Astrocyte (in vitro differentiated cells and primary cell): ENCODE data around the gene DLX2. TPM values are rescaled to one million over a fixed set of nuclear protein-coding genes. Genes with fewer than 3 reads are reported as not detected.
A peak's percentile ranks its signal among the peaks of the same experiment; 100 is the strongest.

Experiments
- DNase-seq: peaks from one replicate; pipeline ENCODE4 v3.0.0-alpha.2; 2010; ENCODE audit warnings: low read depth
- FAIRE-seq: peaks from 2 replicates; lab custom pipeline; 2011; peaks lifted over from hg19 to GRCh38; lab: Jason Lieb, UNC
- H2AFZ ChIP-seq: 2 replicates; pipeline ENCODE4 v1.6.0; 2012; ENCODE audit warnings: low read depth, low read length, inconsistent platforms
- H3K27ac ChIP-seq: 2 replicates; pipeline ENCODE4 v1.5.1; 2011; ENCODE audit warnings: low read depth, low read length, inconsistent platforms
- H3K27me3 ChIP-seq: 2 replicates; pipeline ENCODE4 v1.6.0; 2011; ENCODE audit warnings: low read length, inconsistent platforms; ENCODE audit not compliant: insufficient read depth
- H3K36me3 ChIP-seq: 2 replicates; pipeline ENCODE4 v1.5.1; 2011; ENCODE audit warnings: low read length, inconsistent platforms; ENCODE audit not compliant: insufficient read depth
- H3K4me1 ChIP-seq: 2 replicates; pipeline ENCODE4 v1.5.1; 2011; ENCODE audit warnings: low read length, inconsistent platforms; ENCODE audit not compliant: insufficient read depth
- H3K4me2 ChIP-seq: 2 replicates; pipeline ENCODE4 v1.6.0; 2012; ENCODE audit warnings: low read length, inconsistent platforms
- H3K4me3 ChIP-seq: 2 replicates; pipeline ENCODE4 v1.5.1; 2011; ENCODE audit warnings: low read depth, mild to moderate bottlenecking, low read length, inconsistent platforms; ENCODE audit not compliant: insufficient read depth
- H3K79me2 ChIP-seq: 2 replicates; pipeline ENCODE4 v1.6.0; 2012; ENCODE audit warnings: mild to moderate bottlenecking, low read length, inconsistent platforms; ENCODE audit not compliant: insufficient read depth
- H3K9ac ChIP-seq: 2 replicates; pipeline ENCODE4 v1.6.0; 2012; ENCODE audit warnings: mild to moderate bottlenecking, low read length, inconsistent platforms
- H3K9me3 ChIP-seq: 2 replicates; pipeline ENCODE4 v1.5.1; 2012; ENCODE audit warnings: low read depth, mild to moderate bottlenecking, low read length, inconsistent platforms; ENCODE audit not compliant: insufficient read depth
- H4K20me1 ChIP-seq: 2 replicates; pipeline ENCODE4 v1.6.0; 2012; ENCODE audit warnings: low read length, inconsistent platforms; ENCODE audit not compliant: insufficient read depth
- H3K27ac Mint-ChIP-seq: one replicate; pipeline ENCODE4 v1.8.0; 2021; ENCODE audit warnings: mild to moderate bottlenecking, mixed read lengths; ENCODE audit not compliant: unreplicated experiment
- H3K27me3 Mint-ChIP-seq: one replicate; pipeline ENCODE4 v1.8.0; 2021; ENCODE audit warnings: low read depth, mixed read lengths; ENCODE audit not compliant: unreplicated experiment
- H3K36me3 Mint-ChIP-seq: one replicate; pipeline ENCODE4 v1.8.0; 2021; ENCODE audit warnings: low read depth, mixed read lengths; ENCODE audit not compliant: unreplicated experiment
- H3K4me1 Mint-ChIP-seq: one replicate; pipeline ENCODE4 v1.8.0; 2021; ENCODE audit warnings: low read depth, mixed read lengths; ENCODE audit not compliant: unreplicated experiment
- H3K4me3 Mint-ChIP-seq: one replicate; pipeline ENCODE4 v1.8.0; 2021; ENCODE audit warnings: mild to moderate bottlenecking, moderate library complexity, mixed read lengths; ENCODE audit not compliant: unreplicated experiment
- H3K9me3 Mint-ChIP-seq: one replicate; pipeline ENCODE4 v1.8.0; 2021; ENCODE audit warnings: mild to moderate bottlenecking, mixed read lengths; ENCODE audit not compliant: unreplicated experiment
- EZH2 ChIP-seq: IDR thresholded peaks from 2 replicates; pipeline ENCODE4 v1.6.1; 2012; ENCODE audit warnings: mild to moderate bottlenecking, low read length, inconsistent platforms; ENCODE audit not compliant: insufficient read depth
- total RNA-seq: library from RNA; stranded (reverse); gene quantifications from 2 replicates; pipeline ENCODE4 v1.2.1, GENCODE V29; 2021
- TF ChIP-seq, protein P1 (sequence below): IDR thresholded peaks from 2 replicates; pipeline ENCODE4 v1.5.1; 2011; ENCODE audit warnings: low read depth, mild to moderate bottlenecking, inconsistent platforms, low read length, moderate library complexity; ENCODE audit not compliant: insufficient read depth

The DLX2 gene
- total RNA-seq, 1 donor from 2014 or later, result 2.2 TPM

DNA sequence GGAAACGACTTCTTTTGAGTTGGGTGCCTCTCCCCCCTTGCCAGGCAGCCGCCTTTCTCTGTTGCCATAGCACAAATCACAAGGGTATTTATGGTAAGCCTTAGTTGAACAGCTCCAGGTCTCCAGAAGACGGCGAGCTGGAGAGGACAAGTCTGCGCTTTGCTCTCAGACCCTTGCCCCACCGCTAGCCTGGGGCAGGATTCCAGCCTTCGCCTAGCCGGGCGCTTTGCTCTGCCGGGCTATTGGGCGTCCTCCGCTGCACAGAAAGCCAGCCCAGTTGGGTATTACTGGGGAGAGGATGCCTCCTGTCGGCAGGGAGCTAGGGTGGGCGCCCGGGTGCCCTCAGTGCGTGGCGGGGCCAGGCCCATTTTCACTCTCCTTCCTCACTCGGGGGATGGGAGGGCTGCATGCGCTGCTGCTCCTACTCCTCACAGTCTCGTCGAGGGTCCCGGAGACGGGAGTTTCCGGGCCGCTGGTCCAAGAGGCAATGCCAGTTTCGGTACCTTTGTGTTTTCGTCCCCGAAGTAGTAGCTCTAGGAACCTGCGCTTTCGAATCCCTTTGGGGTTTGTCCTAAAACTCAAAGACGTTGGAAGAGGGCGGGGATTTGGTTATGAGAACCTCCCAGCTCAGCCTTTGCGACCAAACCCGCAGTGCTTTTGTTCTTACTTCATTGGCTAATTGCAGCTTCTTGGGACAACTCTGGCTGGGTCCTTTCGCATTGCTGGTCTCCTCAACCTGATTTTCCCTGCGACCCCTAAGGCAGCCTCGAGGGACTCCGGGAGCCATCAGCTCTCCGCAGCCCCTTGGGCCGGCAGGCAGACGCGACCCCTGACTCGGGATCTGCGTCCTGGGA is 3.6 kb upstream of the DLX2 start:
- no peaks in the 10 kb centered on the region for H4K20me1 ChIP-seq
- Mint-ChIP-seq H3K4me1 (no peaks in the 10 kb centered on the region), H3K4me3 (peak overlapping the region; percentile 45), H3K9me3 (peaks cover 6% of the 10 kb centered on the region), H3K27me3 (peaks cover 54% of the 10 kb centered on the region), H3K27ac (no peak overlapping the region), H3K36me3 (no peaks in the 10 kb centered on the region)
- H3K4me2 ChIP-seq, result peak overlapping the region; percentile 81
- TF ChIP-seq, protein P1, sequence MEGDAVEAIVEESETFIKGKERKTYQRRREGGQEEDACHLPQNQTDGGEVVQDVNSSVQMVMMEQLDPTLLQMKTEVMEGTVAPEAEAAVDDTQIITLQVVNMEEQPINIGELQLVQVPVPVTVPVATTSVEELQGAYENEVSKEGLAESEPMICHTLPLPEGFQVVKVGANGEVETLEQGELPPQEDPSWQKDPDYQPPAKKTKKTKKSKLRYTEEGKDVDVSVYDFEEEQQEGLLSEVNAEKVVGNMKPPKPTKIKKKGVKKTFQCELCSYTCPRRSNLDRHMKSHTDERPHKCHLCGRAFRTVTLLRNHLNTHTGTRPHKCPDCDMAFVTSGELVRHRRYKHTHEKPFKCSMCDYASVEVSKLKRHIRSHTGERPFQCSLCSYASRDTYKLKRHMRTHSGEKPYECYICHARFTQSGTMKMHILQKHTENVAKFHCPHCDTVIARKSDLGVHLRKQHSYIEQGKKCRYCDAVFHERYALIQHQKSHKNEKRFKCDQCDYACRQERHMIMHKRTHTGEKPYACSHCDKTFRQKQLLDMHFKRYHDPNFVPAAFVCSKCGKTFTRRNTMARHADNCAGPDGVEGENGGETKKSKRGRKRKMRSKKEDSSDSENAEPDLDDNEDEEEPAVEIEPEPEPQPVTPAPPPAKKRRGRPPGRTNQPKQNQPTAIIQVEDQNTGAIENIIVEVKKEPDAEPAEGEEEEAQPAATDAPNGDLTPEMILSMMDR, result peak; percentile 18
- TF ChIP-seq EZH2, result peak; percentile 62
- peak overlapping the region; percentile 59 for H3K4me3 ChIP-seq
- H2AFZ ChIP-seq, result peak overlapping the region; percentile 73
- H3K4me1 ChIP-seq, result peaks cover 22% of the 10 kb centered on the region
- no peak for FAIRE-seq
- H3K27me3 ChIP-seq, result peaks cover 44% of the 10 kb centered on the region
- DNase-seq, result no peak
- peak overlapping the region; percentile 5 for H3K9ac ChIP-seq
- H3K36me3 ChIP-seq, result no peaks in the 10 kb centered on the region
- no peaks in the 10 kb centered on the region for H3K79me2 ChIP-seq
- H3K27ac ChIP-seq, result no peak overlapping the region
- no peaks in the 10 kb centered on the region for H3K9me3 ChIP-seq

DNA sequence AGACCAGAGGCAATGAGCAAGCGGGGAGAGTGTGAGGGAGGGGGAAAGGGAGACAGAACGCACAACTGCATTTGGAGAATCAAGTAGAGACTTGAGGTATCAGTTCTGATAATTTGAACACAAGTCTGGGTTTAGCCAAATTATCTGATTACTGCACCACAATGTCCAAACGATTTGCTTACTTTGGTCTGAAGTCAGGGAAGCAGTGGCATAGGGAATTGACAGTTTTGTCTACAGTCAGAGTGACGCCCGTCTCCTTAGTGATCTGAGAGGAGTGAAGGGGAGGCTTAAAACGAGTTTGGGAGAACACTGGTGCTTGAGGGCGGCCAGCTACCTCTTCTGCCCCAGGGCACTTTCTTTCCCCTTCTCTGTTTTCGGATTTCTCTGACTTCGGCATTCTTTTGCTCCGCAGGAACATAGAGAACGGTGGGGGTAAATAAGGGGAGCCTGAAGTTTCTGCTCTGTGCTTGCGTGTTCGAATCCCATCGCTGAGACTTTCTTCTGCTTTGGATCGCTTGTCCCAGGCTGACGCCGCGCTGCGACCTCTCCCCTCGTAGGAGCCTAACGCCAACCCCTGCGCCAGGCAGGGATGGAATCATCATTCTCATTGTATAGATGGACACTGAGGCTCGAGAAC is 2.9 kb upstream of the DLX2 start:
- peaks cover 58% of the 10 kb centered on the region for H3K27me3 Mint-ChIP-seq
- peaks cover 3% of the 10 kb centered on the region for H3K4me1 Mint-ChIP-seq
- no peak overlapping the region for H3K4me3 Mint-ChIP-seq

More for the DNA sequence above, 2.9 kb upstream of the DLX2 start:
- peaks cover 24% of the 10 kb centered on the region for H3K4me1 ChIP-seq
- no peaks in the 10 kb centered on the region for H3K79me2 ChIP-seq
- peak overlapping the region; percentile 73 for H2AFZ ChIP-seq
- peaks cover 52% of the 10 kb centered on the region for H3K27me3 ChIP-seq
- H3K36me3 ChIP-seq, result no peaks in the 10 kb centered on the region
- peaks cover 6% of the 10 kb centered on the region for H3K9me3 Mint-ChIP-seq
- peak overlapping the region; percentile 59 for H3K4me3 ChIP-seq
- no peaks in the 10 kb centered on the region for H3K36me3 Mint-ChIP-seq
- H4K20me1 ChIP-seq, result no peaks in the 10 kb centered on the region
- H3K27ac Mint-ChIP-seq, result no peak overlapping the region
- no peak overlapping the region for H3K9ac ChIP-seq
- no peaks in the 10 kb centered on the region for H3K9me3 ChIP-seq
- no peak overlapping the region for H3K27ac ChIP-seq
- DNase-seq (no peak), FAIRE-seq (no peak)
- TF ChIP-seq, protein P1, result no peak
- peak; percentile 63 for TF ChIP-seq EZH2
- peak overlapping the region; percentile 81 for H3K4me2 ChIP-seq
